Left hindlimb (tissue), 1 donor: ENCODE measurements around the gene ATXN10.
"Not testable (repeated sequence)": the region's sequence is repeated elsewhere in the genome, so short reads cannot be mapped to it uniquely, and the experiment has no call there.

Source experiments
- DNase-seq: peaks from one replicate; pipeline ENCODE4 v3.0.0-alpha.2; 2018

ATXN10 gene

DNA sequence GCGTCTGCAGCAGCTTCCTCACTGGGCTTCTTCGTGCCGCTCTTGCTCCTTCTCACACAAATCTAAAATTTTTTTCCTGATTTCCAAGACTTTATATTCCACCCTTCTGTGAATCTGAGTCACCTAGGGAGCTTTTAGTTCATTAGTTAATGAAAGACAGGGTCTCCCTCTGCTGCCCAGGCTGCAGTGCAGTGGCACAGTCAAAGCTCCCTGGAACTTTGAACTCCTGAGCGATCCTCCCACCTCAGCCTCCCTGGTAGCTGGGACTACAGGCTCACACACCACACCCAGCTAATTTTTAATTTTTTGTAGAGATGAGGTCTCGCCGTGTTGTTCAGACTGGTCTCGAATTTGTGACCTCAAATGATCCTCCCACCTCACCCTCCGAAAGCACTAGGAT, 116.9 kb downstream of the ATXN10 start:
- DNase-seq = no peak

DNA sequence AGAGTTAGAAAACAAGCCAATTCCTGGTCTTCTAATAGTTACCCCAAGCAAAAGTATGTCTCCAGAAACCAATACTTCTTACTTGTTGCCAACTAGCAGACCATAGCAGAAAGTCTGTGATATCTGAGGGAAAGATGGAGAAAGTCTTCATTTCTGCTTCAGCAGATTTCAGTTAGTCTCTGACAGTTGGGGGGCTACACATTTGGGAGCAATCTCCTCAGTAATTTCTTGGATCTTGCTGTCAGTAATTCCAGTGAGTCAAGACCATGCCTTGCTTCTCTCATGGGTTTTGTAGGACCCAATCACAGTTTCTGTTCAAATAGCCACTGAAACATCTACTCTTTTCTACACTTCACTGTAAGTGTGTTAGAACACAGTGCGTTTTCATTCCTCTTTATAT, 118.8 kb downstream of the ATXN10 start:
- no peak for DNase-seq

DNA sequence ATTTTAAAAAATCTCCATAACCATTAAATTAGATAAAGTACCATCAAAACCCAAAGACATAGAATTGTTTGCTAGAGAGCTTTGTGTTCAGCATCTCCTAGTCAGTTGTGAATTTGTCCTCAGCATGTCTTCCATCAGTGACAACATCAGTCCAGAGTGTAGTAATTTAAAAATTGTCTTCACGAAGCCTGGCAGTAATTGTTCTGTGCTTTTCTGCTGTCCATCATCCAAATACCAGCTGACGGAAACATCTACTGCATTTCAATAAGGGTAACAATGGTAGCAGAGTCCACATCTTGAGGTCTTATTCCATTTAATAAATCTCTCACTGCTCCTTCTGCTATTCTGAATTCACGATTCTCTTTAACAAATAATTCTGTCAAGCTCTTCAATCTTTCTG, 121.5 kb downstream of the ATXN10 start:
- DNase-seq = no peak

DNA sequence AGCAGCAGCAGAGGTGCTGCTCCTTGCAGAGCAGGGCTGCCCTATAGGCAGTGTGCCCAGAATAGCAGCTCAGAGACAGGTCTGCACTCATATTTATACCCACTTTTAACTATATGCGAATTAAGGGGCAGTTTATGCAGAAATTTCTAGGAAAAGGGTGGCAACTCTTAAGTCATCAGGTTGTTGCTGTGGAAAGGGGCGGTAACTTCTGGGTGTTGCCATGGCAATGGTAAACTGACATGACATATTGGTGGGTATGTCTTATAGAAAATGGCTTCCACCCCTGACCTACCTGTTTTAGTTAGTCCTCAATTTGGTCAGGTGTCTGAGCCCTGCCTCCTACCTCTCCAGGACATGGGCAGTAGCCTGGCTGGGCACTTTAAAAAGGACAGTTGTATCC, 122.3 kb downstream of the ATXN10 start:
- no peak for DNase-seq

DNA sequence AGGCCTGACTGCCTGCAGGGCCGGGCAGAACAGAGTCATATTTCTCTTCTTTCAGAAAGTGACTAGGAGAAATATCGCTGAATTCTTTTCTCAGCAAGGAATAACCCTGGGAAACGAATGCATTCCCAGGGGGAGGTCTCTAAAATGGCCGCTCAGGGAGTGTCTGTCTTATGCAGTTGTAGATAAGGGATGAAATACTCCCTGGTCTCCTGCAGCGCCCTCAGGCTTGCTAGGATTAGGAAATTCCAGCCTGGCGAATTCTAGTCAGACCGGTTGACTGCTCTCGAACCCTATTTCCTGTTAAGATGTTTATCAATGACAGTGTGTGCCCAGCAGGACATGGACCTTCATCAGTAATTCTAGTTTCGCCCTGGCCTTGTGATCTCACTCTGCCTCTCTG, 124.4 kb downstream of the ATXN10 start:
- DNase-seq = not testable (repeated sequence)

DNA sequence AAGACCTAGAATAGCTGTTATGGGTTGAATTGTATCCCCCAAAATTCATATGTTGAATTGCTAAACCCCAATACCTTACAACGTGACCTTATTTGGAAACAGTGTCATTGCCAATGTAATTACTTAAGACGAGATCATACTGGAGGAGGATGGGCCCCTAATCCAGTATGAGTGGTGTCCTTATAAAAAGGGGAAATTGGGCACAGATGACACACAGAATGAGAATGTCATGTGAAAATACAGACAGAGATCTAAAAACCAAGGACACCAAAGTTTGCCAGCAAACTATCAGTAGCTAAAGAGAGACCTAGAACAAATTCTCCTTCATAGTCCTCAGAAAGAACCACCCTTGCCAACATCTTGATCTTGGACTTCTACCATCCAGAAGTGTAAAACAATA, 127.7 kb downstream of the ATXN10 start:
- DNase-seq = no peak

DNA sequence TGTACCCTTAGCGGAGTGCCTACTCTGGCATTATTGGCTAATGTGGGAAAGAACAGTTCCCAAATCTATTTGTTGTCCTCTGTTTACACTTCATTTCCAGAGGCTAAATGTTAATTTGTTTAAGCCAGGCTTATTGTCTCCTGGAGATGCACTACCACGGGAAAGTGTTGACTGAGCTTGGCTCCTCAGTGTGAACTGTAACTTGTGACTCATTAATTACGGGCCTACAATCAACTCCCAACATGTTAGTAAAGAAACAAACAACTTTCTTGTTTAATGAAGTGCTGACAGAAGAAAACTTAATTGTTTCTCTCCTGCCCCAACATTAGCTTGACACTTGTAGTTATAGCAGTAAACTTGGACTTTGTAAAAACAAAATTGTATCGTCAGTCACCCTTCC, 130.4 kb downstream of the ATXN10 start:
- DNase-seq = no peak

DNA sequence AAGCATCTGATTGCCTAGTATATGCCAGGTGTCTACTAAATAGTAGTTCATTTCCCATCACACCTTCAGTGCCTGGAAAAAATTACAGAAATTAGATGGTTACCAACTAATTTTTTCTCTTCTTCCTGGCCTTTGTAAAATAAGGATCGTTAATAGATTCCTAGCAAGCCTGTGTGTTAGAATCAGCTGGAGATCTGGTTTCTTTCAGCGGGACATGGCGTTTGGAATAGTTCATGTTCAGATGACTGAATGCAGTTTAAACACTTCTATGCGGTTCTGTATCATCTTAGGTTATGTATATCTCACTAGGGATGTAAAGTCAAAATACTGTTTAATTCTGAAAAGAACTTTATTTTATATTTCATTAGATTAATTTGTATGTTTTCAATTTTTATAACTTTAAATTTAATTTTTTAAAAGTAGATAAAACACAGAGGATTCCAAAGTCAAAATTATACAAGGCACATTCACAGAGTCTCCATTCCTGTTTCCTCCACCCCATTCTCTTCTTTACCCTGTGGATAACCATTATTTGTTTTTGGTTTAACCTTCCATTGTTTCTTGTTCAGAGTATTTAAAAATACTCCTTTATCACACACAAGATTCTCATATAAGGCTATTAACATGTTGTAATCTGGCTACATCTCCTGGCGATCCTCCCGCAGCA, 132.8 kb downstream of the ATXN10 start:
- DNase-seq = no peak

DNA sequence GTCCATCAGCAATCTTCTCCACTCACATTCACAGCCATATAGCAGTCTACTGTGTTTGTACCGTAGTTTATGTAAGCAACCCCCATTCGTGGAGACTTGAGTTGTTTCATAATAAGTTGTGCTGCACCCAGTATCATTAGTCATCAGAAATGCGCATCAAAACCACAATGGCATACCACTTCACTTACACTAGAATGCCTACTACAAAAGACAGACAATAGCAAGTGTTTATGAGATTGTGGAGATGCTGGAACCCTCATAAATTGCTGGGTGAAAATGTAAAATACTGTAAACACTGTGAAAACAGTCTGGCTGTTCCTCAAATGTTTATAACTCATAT, 133.3 kb downstream of the ATXN10 start:
- DNase-seq = no peak

DNA sequence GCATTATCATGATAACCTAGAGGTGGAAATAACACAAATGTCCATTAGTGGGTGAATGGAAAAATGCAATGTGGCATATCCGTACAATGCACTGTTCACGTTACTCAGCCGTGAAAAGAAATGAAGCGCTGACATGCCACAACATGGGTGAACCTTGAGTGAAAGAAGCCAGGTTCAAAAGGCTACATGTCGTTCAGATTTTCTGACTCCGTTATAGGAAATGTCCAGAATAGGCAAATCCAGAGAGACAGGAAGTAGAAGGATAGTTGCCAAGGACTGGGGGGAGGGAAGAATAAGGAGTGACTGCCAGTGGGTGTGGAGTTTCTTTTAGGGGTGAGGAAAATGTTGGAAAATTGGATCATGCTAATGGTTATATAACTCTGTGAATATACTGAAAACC, 133.8 kb downstream of the ATXN10 start:
- no peak for DNase-seq

DNA sequence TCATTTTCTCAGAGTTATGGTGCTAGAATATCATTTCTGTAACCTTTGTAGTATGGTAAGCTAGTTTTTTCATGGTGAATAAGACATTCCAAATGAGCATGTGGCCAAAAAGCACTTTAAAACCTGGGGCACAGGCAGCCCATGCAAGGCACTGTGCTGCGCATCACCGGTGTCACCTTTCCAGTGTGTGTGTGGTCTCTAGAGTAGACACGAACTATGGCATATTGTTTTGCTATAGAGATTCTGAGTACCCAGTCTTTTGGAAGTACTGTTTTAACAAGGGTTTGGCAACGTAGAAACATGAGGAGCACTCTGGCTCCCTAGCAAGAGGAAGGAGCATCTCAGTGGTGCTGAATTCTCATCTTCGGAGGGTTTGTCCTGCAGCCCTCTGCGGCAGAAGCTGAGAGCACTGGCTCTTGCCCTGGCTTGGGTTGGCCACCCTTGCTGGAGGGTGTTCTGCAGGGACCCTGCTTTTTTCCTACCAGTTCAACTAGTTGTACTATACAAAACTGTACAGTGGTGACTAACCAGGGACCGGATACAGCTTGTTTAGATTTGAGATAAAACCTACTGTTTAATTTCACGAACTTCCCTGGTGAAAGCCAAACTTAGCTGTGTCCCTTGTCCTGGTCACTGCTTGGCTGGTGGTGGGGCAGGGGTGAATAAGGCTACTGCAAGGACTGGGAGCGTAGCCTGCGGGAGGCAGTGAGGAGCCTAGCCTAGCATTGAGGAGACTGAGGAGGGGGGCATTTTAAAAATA, 135.7 kb downstream of the ATXN10 start:
- no peak for DNase-seq

DNA sequence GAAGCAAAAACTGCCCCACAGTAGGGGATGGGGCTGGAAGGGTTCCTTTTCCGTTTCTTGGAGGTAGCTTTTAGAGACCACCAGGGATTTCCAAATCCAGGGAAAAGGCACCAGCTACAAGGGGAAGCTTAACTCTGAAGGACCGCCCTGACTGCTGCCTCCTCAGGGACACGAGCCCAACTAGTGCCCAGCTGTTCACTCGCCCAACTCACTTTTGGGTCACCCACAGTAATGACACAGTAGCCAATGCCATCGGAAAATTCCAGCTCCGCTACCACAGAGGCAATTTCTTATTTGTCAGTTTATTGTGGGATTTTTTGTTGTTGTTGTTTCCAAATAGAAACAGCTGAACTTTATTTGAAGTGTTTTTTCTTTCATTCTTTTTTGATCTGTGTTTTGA, 141.3 kb downstream of the ATXN10 start:
- DNase-seq = no peak

DNA sequence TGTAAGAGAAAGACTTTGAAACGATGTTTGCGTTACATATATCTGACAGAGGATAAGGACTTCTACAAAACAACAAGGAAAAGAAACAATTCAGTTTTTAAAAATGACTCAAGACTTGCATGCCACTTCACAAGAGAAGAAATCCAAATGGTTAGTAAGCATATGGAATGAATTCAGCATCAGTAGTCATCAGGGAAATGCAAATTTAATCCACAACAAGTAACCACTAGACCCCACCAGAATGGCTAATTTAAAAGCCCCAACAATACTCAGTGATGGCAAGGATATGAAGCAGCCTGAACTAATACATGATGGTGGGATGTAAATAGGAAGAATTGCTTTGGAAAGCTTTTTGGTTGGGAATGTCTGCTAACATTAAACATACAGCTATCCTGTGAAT, 142.6 kb downstream of the ATXN10 start:
- no peak for DNase-seq

DNA sequence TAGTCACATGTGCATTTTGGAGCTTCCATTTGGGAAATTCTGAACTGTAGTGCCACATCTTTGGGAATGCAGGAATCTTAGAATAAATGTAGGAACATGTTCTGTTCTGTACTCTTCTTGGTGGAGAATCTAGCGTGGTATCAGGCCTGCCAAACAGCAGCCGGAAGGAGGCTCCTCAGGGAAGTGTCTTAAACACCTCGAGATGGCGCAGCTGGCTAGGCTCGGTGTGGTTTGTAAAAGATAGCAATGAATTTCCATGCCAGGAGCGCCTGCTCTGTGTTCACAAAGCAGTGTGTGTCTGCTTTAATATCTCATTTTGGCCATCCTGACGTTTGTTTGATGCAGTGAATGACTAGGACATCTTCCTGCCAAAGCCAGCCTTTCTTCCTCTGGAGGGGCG, 145.1 kb downstream of the ATXN10 start:
- no peak for DNase-seq

DNA sequence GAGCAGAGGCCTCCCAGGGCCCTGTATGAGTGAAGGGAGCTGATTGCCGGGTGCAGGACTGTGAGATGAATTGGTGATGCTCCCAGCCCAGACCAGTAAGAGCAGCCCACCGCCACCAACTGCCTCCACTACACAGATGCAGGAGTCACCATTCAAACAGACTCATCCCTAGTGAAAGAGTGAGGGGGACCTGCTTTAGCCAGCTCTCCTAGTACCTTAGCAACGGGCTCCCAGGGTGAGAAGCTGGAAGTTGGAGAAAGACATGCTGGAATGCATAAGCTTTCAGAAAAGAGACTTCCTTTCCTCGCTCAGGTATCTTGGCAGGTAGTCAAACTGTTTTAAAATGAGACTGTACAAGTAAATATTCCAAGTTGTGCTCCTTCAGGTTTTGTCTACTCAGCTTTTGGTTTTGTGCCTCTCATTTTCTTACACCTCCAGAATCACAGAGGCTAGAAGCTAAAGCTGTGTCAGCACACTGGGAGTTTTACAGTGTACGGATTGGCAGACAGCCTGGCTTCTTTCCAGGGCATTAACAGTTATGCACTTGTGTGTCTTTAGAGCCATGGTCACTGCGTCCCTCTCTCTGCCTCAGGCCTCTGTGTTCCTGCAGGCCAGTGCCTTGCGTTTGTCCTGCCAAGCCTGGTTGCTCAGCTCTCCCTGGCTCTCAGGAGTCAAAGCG, 146.2 kb downstream of the ATXN10 start:
- DNase-seq = no peak

DNA sequence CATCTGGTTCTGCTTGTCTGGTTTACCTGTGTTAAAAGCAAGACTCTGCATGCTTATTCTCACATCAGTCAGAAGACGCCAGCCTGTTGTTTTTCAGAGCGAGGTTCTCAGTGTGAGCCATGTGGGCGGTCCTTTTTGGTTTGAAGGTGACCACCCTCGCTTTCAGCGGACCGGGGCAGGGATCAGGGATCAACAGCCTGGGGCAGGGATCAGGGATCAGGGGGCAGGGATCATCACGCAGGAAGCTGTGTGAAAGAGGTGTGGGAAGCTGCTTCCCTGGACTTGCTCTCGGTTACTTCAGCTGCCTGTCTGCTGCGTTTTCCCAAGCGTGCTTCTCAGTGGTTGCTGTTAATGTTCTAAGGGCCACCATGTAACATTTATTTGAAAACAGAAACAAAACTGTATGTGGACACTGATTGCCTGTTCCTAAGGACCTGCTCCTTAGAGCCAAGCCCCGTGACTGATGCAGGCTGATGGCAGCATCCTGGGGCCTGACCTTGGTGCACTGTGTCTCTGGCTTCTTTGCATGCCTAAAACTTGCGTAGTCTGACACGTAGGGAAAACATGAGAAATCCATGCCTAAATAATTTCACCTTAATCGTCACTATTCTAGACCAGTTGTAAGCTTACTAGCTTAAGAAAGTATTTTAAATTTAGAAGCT, 146.9 kb downstream of the ATXN10 start:
- no peak for DNase-seq

DNA sequence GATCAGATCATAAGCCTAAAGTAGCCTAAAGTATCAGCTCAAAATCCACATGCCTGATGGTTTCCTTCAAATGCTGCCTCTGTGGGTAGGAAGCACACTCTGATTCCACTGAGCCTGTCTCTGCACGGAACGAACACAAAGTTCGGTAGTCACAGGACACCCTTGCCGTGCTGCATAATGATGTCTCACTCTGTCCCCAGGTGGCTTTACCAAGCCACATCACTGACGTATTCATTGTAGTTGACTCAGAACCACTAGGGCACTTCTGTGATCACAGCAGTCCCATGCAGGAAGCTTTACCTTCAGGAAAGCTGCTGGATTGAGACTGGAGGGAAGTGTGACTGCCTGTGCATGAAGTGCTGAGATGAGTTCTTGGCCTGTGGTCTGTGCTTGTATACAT, 147.7 kb downstream of the ATXN10 start:
- DNase-seq = no peak

DNA sequence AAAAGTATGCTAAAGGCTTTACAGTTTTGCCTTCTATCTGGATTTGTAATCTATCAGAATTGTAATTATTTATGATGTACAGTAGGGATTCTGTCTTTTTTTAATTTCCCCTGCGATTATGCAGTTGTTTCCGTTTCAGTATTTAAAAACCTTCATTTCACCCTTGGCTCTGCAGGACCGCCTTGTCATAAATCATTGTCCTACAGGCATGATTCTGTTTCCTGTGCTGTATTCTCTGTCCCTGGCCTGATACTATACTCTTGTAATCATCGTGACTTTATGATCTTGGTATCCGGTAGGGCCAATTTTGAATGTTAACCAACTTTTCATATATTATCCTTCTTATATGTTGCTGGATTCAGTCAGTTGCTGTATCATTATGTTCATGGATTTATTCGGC, 151.7 kb downstream of the ATXN10 start:
- DNase-seq = no peak

DNA sequence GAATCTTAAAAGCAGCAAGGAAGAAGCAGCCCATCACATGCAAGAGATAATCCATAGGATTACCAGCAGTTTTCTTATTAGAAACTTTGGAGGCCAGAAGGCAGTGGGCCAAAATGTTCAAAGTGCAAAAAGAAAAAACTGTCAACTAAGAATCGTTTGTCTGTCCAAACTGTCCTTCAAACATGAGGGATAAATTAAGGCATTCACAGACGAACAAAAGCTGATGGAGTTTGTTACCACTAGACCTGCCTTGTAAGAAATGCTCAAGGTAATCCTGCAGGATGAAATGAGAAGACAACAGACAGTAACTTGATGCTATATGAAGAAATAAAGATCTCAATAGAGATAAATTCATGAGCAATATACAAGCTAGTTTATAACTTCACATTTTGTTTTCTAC, 154.9 kb downstream of the ATXN10 start:
- DNase-seq = no peak

DNA sequence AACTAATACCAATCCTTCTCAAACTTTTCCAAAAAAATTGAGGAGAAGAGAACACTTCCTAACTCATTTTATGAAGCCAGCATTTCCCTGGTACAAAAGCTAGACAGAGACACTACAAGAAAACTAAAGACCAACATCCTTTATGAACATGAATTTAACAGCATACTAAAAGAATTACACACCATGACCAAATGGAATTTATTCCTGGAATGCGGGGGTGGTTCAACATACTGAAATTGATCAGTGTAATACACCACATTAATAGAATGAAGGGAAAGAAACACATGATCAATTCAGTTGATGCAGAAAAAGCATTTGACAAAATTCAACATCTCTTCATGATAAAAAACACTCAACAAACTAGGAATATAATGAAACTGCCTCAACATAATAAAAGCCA, 157.2 kb downstream of the ATXN10 start:
- DNase-seq = no peak

DNA sequence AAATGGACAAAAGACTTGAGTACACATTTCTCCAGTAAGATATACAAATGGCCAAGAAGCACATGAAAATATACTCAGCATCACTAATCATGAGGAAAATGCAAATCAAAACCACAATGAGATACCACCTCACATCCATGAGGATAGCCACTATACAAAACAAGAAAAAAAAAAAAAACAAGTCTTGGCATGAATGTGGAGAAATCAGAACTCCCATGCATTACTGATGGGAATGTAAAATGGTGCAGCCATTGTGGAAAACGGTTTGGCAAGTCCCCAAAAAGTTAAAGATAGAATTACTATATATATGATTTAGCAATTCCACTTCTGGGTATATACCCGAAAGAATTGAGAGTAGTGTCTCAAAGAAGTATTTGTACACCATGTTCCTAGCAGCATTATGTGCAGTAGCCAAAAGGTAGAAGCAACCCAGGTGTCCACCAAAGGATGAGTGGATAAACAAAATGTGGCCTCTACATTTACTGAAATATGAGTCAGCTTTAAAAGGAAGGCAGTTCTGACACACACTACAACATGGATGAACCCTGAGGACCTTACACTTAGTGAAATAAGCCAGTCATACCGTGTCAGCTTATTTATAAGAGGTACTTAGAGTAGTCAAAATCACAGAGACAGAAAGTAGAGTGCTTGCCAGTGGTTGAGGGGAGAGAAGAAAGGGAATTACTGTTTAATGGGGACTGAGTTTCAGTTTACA, 159.1 kb downstream of the ATXN10 start:
- DNase-seq = no peak

DNA sequence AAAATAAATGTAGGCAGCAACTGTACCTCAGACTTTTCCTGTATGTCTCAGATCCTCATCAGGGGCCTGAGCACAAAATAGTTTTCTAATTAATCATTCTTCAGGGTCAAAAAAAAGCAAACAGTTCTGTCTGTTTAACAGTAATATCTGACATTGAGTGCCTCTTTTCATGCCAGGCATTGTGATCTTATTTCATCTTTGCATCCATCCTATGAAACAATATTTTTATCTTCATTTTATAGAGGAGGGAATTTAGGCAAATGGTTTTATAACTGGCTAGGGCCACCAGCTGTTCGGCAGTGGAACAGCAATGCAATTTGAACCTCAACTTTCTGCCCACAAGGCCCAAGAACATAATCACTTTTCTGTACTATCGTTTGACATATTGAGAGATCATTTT, 159.8 kb downstream of the ATXN10 start:
- no peak for DNase-seq

DNA sequence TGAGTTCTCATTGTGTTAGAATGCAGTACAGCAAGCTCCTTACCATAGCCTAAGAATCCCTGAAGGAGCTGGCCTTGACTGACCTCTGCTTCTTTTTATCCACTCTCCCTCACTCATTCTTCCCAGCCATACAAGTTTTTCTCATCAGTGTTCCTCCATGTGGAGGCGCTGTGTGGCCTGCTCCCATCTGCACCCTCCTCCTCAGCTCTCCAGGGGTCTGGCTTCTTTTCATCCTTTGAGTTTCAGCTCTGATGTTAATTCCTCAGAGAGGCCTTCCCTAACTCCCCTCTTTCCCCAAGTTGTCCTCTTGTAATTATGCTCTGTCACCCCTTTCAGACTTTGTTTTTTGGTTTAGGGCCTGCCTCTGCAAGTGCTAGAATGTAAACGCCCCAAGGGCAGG, 160.5 kb downstream of the ATXN10 start:
- DNase-seq = no peak
